ENCODE data around the gene BNIPL.

BNIPL gene

DNA sequence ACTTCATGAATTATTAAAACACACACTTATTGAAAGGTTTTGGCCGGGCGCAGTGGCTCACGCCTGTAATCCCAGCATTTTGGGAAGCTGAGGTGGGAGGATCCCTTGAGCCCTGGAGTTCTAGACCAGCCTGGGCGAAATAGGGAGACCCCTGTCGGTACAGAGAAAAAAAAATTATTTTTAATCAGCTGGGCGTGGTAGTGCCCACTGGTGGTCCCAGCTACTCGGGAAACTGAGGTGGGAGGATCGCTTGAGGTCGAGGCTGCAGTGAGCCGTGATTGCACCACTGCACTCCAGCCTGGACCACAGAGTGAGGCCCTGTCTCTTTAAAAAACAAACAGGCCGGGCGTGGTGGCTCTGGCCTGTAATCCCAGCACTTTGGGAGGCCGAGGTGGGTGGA lies 35.8 kb downstream of the BNIPL start:
- TF ChIP-seq, protein P1, sequence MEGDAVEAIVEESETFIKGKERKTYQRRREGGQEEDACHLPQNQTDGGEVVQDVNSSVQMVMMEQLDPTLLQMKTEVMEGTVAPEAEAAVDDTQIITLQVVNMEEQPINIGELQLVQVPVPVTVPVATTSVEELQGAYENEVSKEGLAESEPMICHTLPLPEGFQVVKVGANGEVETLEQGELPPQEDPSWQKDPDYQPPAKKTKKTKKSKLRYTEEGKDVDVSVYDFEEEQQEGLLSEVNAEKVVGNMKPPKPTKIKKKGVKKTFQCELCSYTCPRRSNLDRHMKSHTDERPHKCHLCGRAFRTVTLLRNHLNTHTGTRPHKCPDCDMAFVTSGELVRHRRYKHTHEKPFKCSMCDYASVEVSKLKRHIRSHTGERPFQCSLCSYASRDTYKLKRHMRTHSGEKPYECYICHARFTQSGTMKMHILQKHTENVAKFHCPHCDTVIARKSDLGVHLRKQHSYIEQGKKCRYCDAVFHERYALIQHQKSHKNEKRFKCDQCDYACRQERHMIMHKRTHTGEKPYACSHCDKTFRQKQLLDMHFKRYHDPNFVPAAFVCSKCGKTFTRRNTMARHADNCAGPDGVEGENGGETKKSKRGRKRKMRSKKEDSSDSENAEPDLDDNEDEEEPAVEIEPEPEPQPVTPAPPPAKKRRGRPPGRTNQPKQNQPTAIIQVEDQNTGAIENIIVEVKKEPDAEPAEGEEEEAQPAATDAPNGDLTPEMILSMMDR (IDR thresholded peaks at IDR 0.05; ENCODE audit: low read length, missing control alignments): no peak
- DNase-seq (ENCODE audit: low read depth): no peak
- no peak overlapping the region for H3K4me3 ChIP-seq (replicated peaks; ENCODE audit: low read depth, low read length)

GRCh38 chr1:151085953-151086559 lies 49.7 kb downstream of the BNIPL start:
- TF ChIP-seq, protein P1 (IDR thresholded peaks at IDR 0.05; ENCODE audit: low read length, missing control alignments): no peak
- no peak overlapping the region for H3K4me3 ChIP-seq (replicated peaks; ENCODE audit: low read depth, low read length)
- DNase-seq (ENCODE audit: low read depth): no peak

Data from fibroblast of pulmonary artery (primary cell).